Body of pancreas (tissue), 4 donors: ENCODE results near the gene TIPARP.

ENCODE experiments used
- POLR2A ChIP-seq, 3 donors: fragments of 450-650 bp; IDR thresholded peaks; one replicate each; pipeline ENCODE4 v1.6.1; 2016; ENCODE audit warnings: antibody characterized with exemption in 3 of 3, mild to moderate bottlenecking in 2 of 3
- TF ChIP-seq, protein P1 (sequence below), 7 experiments: fragments of 450-650 bp in 4 of 7; fragments of 200-600 bp in 3 of 7; sonication (generic) in 3 of 7; IDR thresholded peaks; one replicate each; pipeline ENCODE4 v1.5.1; 2016 to 2019; ENCODE audit warnings: antibody characterized with exemption in 7 of 7

DNA sequence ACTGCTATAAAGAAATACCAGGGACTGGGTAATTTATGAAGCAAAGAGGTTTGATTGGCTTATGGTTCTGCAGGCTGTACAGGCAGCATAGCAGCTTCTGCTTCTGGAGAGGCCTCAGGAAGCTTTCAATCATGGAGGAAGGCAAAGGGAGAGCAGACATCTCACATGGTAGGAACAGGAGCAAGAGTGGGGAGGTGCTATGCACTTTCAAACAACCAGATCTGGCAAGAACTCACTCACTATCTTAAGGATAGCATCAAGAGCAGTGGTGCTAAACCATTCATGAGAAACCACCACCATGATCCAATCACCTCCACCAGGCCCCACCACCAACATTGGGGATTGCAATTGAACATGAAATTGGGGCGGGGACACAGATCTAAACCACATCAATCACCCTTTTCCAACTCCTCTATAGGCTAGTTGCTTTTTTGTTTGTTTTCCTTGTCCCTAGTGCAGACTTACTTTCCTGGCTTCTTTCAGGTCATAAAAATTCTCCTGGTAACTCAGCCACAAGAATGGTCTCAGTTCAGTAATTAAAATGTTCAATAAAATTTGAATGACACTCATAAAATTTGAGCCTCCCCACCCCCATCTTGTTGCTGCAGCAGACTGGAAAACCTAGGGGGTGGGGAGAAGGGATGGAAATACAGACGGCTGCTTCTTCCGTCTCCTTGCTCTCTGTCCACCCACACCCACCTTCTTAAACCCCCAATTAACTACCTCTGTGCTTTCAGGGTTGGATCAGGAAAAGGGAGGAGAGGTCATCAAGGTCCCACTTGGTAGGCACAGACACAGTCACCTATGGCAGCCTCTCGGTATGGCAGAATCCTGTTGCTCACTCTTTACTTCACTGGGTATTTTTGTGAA is 16.3 kb upstream of the TIPARP start:
- TF ChIP-seq, protein P1, sequence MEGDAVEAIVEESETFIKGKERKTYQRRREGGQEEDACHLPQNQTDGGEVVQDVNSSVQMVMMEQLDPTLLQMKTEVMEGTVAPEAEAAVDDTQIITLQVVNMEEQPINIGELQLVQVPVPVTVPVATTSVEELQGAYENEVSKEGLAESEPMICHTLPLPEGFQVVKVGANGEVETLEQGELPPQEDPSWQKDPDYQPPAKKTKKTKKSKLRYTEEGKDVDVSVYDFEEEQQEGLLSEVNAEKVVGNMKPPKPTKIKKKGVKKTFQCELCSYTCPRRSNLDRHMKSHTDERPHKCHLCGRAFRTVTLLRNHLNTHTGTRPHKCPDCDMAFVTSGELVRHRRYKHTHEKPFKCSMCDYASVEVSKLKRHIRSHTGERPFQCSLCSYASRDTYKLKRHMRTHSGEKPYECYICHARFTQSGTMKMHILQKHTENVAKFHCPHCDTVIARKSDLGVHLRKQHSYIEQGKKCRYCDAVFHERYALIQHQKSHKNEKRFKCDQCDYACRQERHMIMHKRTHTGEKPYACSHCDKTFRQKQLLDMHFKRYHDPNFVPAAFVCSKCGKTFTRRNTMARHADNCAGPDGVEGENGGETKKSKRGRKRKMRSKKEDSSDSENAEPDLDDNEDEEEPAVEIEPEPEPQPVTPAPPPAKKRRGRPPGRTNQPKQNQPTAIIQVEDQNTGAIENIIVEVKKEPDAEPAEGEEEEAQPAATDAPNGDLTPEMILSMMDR (IDR thresholded peaks at IDR 0.05) = no peak
- TF ChIP-seq POLR2A (IDR thresholded peaks at IDR 0.05) = no peak
